DMS53 (cell line): ENCODE results near the gene PRMT7.

ENCODE experiments used
- DNase-seq: peaks from one replicate; lab custom pipeline; 2025; lab: John Stamatoyannopoulos, UW

PRMT7 gene

DNA sequence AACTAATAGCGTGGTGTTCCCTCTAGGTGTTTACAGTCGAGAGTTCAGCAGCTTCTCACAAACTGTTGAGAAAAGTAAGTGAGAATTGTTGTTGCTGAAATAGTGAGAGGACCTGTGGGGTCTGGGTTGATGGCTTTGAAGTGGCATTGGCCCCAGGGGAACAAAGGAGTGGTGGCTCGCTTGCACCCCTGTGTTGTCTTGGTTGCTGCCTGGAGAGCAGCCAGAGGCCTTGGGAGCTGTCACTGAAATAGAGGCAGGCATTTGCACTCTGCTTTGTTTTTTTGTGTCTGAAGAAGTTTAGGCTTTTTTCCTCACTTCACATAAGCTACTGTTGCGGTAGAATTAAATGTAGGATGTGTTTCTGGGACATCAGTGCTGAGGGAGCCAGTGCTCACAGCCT lies 36.8 kb downstream of the PRMT7 start:
- DNase-seq: no peak

DNA sequence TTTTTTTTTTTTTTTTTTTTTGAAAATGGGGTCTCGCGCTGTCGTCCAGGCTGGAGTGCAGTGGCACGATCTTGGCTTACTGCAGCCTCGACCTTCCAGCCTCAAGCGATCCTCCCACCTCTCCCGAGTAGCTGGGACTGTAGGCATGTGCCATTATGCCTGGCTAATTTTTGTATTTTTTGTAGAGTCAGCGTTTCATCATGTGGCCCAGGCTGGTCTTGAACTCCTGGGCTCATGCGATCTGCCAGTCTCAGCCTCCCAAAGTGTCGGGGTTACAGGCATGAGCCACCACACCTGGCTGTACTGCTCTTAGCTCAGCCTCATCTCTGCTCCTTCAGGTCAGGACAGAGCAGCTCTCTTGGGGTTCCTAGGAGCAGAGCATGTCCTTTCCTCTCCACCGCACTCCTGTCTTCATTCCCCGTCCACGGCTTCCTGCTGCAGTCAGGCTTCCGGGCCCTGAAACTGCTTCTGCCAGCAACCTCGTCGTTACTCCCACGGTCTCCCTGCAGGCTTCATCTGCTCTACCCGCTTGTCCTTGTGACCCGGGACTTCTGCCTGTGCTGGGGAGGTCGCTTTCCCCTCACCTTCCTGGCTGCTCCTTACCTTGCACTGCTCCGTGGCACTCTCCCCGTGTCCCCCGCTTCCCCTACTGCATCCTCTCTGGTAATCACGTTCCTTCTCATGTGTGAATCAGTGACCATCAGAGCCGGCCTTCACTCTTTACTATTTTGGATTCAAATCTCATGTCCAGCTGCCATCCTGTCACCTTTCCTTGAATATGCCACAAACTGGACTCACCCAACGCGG lies 38.0 kb downstream of the PRMT7 start:
- DNase-seq: no peak

DNA sequence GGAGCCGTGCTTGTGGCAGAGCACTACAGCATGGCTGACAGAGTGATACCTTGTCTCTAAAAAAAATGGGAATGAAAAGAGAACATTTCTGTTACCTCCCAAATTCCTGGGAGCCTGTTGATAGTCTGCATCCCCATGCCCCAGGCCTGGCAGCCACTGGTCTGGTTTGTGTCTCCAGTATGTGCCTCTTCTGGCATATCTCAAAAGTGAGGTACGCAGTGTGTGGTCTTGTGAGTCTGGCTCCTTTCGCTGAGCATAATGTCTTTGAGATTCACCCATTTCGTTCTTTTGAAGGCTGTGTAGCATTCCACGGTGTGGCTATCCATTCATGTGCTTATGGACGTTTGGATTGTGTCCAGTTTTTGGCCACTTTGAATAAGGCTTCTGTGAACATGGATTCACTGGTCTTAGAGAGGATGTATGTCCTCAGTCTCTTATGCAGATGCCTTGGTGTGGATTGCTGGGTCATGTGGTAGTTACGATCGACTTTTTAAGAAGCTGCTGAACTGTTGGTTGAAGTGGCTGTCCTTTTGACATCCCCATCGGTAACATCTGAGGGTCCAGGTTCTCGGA lies 39.1 kb downstream of the PRMT7 start:
- no peak for DNase-seq

DNA sequence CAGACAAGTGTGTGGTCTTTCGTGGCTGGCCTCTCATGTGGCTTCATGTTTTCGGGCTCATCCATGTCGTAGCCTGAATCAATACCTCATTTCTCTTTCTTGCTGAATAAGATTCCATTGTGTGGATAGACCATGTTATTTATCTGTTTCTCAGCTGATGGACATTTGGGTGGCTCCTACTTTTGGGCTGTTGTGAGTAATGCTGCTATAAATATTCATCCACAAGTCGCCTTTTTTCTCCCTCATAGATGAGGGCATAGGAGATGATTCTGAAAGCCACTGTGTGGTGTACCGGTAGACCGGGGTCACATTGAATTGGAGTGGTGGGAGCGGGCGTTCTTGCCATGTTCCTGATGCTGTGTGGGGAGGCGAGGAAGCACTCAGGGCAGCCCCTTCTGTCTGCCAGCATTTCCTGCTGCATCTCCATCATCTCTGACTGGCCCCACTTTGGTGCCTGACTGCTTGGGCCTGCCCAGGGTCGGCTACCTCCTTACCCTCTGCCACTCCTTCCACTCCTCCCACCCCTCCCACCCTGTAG lies 40.1 kb downstream of the PRMT7 start:
- no peak for DNase-seq

DNA sequence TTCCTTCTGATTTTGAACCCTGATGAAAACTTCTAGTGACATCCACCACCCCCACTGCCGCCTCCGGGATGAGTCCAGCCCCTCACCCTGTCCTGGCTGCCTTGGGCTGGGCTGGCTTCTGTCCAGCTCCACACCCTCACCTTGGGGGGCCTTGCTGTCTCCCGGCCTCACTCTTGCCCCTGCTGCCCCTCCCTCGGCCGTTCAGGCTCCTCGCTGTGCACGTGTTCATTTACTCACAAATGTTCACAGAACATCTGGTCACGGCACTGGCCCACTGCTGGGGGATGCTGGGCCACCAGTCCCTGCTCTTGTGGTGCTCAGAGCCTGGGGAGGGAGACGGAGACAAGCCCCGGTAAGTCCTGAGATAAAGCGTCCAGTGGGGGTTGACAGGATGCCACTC lies 40.6 kb downstream of the PRMT7 start:
- no peak for DNase-seq

DNA sequence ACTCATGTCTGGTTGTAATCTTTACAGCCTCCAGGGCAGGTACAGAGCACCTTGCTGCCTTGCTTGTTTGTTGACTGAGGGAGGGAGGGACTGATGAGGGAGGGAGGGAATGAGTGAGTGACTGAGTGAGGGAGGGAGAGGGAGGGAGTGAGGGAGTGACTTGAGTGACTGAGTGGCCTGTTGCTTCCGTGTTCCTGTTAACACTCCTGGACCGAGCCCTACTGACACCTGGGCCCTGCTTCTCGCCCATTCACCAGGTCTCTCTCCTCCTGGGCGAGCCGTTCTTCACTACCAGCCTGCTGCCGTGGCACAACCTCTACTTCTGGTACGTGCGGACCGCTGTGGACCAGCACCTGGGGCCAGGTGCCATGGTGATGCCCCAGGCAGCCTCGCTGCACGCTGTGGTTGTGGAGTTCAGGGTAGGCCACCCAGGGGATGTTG lies 41.2 kb downstream of the PRMT7 start:
- DNase-seq: peak; percentile 86

DNA sequence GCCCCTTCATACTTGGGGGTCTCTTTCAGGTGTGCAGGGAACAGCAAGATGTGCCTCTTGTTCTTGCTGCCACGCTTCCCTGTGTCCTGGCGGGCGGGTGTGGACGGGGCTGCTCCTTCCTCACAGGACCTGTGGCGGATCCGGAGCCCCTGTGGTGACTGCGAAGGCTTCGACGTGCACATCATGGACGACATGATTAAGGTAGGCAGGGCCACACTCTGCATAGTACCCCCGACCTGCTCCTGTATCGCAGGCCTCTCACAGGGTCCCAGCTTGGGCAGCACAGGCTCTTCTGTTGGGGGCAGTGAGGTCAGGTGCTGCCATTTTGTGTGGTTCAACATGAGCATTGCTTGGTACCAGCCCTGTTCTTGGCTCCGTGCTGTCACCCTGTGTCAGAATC lies 42.5 kb downstream of the PRMT7 start:
- no peak for DNase-seq

DNA sequence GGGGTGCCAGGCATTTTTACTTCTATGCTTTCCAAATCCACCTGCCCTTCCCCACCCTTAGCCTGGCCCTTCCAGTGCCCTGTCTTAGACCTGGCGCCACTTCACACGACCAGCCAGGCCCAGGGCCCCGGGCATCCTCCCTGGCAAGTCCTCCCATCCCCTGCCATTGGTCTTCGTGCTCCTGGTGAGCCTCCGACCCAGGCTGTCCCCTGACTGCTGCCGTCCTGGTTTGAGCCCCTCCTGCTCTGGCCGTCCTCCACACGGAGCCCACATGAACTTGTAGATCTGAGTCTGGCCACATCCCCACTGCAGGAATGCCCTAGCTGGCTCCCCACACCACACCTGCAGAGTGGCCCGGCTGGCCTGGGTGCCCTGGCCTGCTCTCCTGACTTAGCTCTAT lies 44.0 kb downstream of the PRMT7 start:
- DNase-seq: no peak

DNA sequence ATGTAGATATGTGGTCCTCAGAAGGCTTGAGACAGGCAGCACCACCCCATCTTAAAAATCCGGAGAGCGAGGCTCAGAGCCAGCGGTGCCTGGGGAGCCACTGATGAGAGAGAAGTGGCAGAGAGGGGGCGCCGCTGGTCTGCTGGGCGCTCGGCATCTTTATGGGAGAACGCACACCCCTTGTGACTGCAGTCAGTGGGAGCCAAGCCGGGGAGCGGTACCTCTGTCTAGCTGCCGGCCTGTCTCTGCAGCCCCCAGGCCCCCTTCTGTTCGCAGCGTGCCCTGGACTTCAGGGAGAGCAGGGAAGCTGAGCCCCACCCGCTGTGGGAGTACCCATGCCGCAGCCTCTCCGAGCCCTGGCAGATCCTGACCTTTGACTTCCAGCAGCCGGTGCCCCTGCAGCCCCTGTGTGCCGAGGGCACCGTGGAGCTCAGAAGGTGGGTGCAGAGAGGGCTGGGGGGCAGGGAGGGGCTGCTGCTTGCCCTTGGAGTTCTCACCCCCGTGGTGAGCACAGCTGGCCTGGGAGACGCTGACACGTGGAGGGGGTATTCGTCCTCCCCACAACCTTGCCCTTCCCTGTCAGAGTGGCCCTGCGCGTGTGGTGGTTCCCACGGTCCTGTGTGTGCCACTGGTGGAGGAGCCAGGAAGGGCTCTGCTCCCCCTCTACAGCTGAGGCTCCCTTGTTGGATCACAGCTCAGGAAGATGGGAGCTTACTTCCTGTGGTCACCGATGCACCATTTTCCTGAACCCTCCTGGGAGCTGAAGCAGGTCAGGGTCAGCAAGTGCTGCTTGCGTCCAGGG lies 44.8 kb downstream of the PRMT7 start:
- no peak for DNase-seq

DNA sequence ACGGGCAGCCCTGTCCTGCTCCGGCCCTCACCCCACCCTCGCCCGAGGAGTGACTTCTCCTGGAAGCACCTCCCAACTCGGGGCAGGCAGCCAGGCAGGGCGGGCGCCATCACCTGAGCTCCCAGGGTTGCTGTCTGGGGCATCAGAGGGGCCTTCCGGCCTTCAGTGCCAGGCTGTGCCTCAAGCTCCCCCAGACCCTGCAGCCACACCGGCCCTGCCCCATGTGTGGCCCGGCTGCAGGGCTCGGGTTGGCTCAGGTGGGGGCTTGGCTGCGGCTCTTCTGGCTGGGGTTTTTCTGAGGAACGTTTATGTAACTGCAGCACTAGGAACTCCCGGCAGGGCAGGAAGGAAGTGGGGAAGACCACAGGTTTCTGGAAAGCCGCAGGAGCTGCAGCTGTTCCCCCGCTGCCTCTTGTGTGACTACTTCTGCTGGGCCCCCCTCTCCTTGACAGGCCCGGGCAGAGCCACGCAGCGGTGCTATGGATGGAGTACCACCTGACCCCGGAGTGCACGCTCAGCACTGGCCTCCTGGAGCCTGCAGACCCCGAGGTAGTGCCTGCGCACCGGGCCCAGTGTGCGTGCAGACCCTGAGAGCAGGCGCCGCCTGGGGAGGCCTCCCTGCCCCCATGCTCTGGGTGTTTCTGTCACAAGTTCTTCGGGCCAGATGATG lies 45.6 kb downstream of the PRMT7 start:
- DNase-seq: no peak

DNA sequence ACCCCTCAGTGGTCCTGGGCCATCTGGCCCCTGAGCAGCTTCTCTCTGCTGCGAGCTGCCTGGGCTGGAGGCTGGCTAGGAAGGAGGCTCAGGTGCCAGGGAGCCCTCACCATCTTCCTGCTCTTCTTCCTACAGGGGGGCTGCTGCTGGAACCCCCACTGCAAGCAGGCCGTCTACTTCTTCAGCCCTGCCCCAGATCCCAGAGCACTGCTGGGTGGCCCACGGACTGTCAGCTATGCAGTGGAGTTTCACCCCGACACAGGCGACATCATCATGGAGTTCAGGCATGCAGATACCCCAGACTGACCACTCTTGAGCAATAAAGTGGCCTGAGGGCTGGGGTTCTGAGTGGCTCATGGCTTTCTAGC lies 46.1 kb downstream of the PRMT7 start:
- no peak for DNase-seq

DNA sequence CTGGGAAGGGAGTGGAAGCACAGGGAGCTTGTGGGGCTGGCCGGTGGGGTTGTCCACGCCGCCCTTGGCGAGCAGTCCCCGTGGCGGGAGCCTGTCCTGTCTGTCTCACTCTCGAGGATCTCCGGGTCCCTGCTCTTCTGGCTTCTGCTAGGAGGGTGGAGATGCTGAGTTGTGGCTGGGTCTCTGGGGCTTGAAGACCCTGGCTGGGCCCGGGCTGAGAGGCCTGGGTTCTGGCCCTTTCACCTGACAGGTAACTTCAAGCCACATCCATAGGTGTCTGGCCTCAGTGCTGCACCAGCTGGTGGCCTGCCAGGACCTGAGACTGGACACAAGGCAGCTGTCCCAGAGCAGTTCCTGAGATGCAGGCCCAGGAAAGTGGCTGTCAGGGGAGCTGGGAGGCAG lies 46.7 kb downstream of the PRMT7 start:
- DNase-seq: no peak

DNA sequence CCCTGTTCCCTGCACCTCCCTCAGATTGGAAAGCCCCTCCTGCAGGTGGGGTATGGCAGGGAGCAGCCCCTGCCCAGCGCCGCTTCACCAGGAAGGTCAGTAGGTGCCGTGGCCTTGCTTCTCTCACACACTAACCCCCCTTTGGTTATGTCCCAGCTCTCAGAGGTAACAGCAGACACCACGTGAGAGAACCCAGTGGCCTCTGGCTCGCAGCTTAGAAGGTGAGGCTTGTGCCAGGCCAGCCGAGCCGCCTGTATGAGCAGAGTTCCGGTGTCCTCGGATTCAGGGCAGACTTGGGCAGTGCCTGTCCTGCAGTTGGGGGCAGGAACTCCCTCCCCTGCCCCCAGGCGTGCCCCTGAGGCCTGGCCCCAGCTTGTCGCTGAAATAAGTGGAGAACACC lies 47.1 kb downstream of the PRMT7 start:
- no peak for DNase-seq

DNA sequence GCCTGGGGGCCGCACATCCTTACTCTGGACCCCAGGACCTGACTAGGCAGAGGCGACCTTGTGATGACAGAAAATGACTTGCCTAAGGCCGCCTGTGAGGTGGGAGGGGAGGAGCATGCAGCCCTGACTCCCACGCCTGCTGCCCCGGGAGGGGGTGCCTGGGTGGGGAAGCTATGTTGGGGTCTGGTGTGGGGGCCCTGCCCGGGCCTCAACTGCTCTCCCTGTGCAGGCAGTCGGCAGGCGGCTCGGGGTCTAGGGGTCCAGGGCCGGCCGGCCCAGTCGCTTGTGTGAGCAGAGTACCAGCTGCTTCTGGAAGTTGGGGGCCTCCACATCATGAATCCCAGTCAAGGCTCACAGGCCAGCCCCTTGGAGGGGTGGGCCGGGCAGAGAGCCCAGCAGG lies 48.1 kb downstream of the PRMT7 start:
- DNase-seq: no peak

DNA sequence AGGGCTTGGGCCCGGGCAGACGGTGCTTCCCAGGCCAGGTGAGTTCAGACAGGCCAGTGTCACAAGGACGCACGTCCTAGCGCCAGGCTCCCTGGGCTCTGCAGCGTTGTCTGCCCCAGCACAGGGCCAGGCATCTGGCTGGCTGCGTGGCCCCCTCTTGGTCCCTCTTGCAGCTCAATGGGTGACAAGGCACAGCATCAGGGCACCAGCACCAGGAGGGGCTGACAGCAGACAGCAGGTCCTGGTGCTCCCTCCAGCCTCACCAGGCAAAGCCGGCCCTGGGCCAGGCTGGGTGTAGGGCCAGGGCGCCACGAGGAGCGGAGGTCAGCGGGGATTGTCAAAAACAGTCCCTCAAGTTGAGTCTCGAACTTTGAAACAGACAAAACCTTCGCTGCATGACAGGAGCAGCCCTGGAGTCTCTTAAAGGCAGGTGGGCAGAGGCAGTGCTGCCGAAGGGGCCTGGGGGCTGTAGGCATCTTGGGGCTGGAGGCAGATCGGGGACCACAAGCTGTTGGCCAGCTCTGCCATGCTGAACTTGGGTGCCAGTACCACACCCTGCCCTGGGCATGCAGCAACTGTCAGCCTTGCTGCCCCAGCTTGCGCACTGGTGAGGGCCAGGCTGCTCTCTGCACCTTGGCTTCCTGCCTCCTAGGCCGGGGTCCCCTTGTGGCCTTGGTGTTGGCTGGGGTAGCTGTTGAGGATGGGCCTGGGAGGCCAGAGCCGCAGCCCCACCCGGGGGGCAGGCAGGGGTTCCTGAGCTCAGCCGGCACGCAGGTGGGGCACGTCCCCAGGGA lies 48.8 kb downstream of the PRMT7 start:
- no peak for DNase-seq

DNA sequence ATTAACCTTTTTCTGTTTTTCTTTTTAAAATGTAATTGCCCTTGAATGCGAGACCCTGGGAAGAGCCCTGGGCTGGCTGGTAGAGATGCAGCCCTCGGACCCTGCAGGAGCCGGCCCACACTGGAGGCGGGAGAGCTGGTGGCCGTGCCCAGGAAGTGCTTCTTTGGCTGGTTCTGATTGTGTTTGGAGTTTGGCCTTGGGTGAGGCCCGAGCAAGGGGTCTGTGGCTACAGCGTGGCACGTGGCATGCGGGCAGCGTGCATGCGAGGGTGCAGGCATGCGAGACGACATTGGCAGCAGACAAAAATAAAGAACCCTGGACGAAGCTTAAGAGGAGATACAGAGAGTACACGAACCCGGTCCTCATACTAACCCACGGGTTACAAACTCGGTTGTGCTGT lies 49.7 kb downstream of the PRMT7 start:
- no peak for DNase-seq

DNA sequence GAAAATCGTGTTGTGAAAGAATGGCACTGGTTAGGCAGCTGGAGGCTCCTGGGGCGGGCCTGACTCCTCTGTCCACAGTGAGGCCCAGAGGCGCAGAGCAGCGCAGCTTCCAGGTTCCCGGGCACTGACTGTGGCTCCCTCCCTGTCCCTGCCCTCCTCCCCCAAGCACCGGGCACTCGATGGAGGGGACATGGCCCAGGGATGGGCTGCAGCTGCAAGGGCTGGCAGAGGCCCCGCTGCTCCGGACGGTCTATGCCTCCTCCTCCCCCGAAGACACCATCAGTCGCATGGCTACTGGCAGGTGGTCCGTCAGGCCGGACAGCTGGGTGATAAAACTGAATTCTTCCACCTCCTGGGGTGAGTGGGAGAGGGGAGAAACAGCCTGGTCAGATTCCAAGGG lies 50.1 kb downstream of the PRMT7 start:
- no peak for DNase-seq

DNA sequence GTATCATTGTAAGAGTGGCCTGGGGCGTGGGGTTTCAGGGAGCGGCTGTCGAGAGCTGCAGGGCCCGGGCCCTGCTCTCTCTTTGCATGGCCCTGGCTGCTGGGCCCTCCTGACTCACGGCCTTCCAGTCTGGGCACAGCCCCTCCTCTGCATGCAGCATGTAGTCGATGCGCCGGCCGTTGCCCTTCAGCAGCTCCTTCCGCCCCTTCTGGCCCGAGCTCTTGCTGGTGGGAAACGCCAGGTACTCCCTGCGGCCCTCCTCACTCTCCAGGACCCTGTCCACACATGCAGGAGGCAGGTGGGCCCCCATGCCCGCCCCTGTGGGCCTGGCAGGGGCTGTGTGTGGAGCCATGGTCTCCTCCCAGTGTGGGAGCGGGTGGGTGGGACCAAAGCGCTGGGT lies 50.7 kb downstream of the PRMT7 start:
- DNase-seq: no peak

DNA sequence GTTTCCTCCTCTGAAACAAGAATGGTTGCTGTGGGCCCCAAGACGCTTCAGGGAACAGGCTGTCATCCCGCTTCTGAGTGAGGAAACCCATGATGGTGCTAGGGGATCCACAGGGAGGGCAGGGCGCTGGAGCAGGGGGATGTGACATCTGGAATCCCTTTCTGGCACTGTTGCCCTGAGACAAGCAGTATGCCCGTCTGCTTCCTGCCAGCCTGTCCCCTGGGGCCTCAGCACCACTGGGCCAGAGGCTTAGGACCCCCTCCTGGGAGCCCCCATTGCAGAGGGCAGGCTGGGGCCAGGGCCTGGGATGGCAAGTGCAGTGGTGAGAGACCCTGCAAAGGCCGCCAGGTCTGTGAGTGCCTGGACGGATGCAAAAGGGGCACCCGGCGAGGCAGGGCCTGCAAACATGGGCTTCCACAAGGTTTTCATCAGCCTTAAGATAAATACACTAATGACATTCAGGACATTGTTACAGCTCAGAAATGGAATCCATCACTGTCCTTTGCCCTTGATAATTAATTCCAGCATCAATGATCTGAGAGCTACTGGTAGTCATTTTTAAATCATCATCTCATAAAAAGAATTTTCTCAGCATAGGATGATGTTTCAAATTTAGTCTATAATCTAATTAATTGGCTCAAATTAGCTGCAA lies 51.6 kb downstream of the PRMT7 start:
- no peak for DNase-seq

DNA sequence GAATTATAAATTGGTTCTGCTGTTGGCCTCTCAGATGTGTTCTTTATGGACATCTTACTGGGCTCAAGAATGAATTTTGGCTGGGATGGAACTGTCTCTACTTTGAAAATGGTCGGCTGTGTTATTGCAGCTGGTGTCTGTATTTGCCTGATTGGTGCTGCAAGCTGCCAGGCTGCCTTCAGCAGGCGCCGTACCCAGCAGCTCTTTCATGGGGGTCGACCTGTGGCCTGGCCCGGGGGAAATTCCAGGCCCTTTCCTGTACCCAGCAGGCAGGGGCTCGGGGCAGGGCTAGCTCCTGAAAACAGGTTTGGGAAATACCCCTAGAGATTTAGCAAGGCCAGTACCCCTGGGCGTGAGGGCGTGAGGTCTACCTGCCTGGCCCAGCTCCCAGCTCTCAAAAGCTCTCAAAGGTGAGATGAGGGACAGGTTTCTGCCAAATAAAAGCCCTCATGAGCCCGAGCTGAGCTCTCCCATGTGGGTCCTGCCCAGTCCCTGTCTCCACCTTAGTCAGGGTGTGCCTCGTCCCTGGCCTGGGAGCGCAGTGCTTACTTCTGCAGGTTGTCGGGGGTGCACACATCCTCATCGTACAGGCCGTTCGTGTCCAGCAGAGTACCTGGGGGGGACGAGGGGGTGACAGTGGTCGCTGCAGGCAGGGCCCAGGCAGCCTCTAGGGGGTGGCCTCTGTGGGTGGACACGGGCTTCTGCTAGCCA lies 52.3 kb downstream of the PRMT7 start:
- no peak for DNase-seq
